HG02588 (cell line): Measurements from ENCODE around the gene AGFG2.

Source experiments
- ATAC-seq: cut with Tn5 transposase; IDR thresholded peaks from one replicate; pipeline ENCODE4 v1.9.1; 2021; ENCODE audit warnings: mild to moderate bottlenecking, moderate library complexity; ENCODE audit not compliant: unreplicated experiment

Gene AGFG2

DNA sequence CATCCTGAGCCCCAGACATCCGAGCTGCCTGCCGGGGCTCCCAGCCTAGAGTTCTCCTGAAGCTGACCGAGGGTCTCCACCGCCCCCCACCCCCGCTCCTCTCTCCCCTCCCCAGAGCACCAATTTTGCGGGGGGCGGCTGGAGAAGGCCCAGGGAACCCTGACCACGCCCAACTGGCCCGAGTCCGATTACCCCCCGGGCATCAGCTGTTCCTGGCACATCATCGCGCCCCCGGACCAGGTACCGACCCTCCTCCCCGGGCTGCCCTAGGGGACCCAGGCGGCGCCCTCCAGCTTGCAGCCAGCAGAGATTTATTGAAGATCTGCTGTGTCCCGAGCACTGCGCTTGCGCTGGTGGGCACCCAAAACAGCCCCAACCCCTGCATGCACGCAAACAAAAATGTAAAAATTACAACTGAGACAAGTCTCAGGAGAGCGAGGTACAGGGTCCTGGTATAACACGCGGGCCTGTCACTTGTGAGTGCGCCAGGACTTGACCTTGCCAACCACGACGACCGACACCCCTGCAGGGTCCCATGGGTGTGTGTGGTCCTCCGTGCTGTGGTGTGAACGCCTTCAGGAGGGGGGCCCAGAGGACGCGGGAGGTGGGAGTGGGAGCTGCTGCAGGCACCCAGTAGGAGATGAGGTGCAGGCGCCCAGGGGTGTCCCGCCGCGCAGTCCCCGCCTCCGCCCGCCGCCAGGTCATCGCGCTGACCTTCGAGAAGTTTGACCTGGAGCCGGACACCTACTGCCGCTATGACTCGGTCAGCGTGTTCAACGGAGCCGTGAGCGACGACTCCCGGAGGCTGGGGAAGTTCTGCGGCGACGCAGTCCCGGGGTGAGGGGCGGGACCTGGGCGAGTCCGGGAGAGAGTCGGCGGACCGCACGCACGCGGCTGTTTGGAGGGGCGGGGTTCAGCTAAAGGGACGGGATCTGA lies 66.2 kb downstream of the AGFG2 start:
- no peak for ATAC-seq

DNA sequence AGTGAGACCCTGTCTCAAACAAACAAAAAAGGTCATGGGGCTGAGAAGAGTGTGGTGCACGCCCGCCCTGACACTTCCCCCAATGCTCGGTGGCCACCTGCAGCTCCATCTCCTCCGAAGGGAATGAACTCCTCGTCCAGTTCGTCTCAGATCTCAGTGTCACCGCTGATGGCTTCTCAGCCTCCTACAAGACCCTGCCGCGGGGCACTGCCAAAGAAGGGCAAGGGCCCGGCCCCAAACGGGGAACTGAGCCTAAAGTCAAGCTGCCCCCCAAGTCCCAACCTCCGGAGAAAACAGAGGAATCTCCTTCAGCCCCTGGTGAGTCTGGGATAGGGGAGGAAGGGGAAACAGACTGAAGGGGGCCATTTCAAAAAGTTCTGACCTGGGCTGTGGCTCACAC lies 67.3 kb downstream of the AGFG2 start:
- ATAC-seq, result no peak

DNA sequence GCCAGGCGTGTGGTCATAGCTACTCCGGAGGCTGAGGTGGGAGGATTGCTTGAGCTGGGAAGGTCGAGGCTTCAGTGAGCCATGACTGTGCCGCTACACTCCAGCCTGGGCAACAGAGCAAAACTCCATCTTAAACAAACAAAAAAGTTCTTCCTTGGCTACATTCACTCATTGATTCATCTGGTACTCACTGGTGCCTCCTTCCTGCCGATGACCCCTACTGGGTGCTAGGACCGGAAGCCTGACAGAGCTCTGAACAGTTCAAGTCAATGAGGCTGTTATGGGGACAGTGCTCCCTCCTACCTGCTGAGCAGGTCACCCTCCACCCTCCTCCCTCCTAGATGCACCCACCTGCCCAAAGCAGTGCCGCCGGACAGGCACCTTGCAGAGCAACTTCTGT lies 68.1 kb downstream of the AGFG2 start:
- ATAC-seq, result no peak

DNA sequence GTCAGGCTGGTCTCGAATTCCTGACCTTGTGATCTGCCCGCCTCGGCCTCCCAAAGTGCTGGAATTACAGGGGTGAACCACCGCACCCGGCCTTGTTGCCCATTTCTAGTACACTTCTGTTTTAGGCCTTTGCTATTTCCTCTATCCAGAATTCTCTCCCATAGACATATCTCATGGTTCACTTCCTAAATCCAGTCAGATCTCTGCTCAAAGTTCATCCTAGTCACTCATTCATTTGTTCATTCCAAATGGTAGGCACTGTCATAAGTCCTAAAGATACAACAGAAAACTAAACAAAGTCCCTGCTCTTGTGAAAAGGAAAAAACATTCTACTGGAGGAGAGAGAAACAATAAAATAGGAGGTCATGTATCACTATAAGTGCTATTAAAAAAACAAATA lies 71.0 kb downstream of the AGFG2 start:
- ATAC-seq, result no peak

DNA sequence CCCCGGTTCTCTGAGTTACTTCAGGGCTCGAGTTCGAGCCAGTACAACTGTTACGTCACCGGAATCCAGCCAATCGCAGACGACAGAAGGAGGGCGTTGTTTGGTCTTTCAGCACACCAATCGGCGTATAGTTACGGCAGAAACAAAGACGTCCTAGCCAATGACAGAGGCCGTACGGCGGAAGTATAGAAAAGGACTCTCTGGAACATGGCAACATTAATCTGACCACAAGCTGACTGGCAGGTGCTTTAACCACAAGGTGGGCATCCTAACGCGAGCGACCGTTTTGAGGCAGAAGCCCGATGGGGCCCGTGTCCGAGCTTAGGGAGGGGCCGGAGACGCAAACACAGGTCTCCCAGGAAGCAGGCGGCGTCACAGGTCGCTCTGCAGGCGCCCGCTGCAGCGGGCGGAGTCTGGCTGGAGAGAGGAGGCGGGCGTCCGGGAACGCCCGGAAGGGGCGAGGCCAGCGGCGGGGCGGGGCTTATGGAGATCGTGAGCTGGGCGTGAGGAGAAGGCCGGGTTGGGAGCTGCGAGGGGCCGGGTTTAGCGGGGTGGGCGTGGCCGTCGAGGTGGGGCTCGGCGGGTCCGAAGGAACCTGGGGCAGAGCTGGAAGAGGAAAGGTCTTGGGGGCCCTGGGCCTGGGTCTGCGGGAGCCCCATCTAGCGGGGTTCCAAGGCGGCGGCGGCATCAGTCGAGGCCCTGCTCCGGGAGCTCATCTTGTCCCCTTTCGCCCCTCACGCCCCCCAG lies 73.2 kb downstream of the AGFG2 start, which contains the start of gene MOSPD3:
Gene MOSPD3, plus strand, starts transcription at position 558 of the 747 bp plus-strand sequence. CDS start 252 bp downstream, outside the sequence.
- peak; percentile 87 for ATAC-seq

DNA sequence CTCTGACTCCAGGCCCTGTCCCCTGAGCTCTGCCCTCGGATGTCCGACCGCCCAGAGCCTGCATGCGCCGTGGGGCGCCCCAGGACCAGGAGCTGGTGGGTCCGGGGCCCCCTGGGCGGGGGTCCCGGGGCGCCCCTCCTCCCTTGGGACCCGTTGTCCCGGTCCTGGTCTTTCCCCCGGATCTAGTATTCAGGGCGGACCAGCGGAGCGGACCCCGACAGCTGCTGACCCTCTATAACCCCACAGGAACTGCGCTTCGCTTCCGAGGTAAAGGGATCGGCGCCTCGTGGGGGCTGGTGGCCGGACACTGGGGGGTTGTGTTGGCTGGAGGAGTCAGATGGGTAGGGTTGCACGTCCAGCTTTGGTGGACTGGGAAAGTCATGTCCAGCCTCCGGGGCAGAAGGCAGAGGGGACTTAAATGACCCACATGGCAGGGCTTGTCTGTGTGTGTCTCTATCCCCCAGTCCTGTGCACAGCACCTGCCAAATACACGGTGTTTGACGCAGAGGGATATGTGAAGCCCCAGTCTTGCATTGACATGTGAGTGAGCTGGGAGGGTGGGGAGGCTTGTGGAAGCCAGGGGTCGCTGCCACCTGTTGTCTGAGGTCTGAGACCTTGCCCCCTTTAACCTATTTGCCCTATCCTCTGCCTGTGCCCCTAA lies 73.9 kb downstream of the AGFG2 start:
- no peak for ATAC-seq

DNA sequence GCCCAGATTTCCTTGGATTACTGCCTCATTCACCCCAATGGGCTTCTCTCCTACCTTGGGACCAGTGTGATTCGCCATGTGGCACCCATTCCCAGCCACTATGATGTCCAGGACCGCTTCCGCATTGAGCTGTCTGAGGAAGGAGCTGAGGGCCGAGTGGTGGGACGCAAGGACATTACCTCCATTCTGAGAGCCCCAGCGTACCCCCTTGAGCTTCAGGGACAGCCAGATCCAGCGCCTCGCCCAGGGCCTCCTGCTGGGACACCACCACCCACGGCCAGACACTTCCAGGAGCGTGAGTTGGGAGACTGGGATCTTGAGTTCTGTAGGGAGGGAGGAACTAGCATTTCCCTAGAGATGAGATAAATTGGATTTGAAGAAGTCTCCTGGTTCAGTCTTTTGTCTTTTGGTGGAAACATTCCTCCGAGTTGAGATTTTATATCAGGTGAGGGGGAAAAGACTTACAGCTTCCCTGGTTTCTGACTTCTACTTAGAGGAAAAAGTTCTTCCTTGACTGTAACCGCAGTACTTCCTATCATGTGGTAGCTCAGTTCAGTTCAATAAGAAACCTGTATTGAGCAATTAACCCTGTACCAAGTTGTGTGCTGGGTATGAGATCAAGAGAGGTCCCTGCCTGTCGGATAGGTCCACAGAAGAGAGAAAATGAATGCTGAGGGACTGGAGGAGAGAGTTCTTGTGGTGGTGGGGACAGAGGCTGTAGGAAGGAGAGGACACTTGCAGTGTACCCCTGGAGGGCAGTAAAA lies 74.6 kb downstream of the AGFG2 start:
- ATAC-seq, result no peak

DNA sequence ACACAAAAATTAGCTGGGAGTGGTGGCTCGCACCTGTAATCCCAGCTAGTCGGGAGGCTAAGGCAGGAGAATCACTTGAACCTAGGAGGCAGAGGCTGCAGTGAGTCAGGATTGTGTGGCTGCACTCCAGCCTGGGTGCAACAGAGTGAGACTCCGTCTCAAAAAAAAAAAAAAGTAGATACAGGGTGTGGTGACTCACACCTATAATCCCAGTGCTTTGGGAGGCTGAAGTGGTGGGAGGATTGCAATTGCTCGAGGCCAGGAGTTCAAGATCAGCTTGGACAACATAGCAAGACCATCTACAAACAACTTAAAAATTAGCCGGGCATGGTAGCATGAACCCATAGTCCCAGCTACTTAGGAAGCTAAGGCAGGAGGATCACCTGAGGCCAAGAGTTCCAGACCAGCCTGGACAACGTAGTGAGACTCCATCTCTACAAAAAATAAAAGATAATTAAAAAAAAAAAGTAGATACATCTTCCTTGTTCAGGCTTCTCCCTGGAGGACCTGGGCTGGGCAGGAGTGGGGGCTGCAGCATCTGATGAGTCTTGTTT lies 75.4 kb downstream of the AGFG2 start:
- ATAC-seq, result no peak
